ENCODE results near the gene TGFBR3. TPM values are rescaled to one million over a fixed set of nuclear protein-coding genes. Genes with fewer than 3 reads are reported as not detected.

Gene TGFBR3
- total RNA-seq, 2 donors from 2014 or later = 60.8 to 62.4 TPM

GRCh38 chr1:91753878-91754277 lies 132.1 kb downstream of the TGFBR3 start:
- DNase-seq (ENCODE audit: low spot score) = no peak
- peaks cover 19 to 40% of the 10 kb centered on the region in 2 donors for H3K4me1 ChIP-seq (ENCODE audit: control insufficient read depth in 1 of 2, low read depth in 2 of 2)
- no peak overlapping the region for H3K27ac ChIP-seq

GRCh38 chr1:91752324-91752723 lies 133.6 kb downstream of the TGFBR3 start:
- H3K4me1 ChIP-seq (ENCODE audit: control insufficient read depth in 1 of 2, low read depth in 2 of 2) = peaks cover 19 to 32% of the 10 kb centered on the region in 2 donors
- H3K27ac ChIP-seq = no peak overlapping the region
- TF ChIP-seq CTCF (IDR thresholded peaks at IDR 0.05) = no peak

More at GRCh38 chr1:91753878-91754277, 132.1 kb downstream of the TGFBR3 start:
- Histone ChIP-seq H3K9me3 (no peaks in the 10 kb centered on the region), H3K27me3 (replicated peaks; ENCODE audit: insufficient read depth) (no peaks in the 10 kb centered on the region), H3K36me3 (no peaks in the 10 kb centered on the region), H3K4me3 (no peak overlapping the region)
- no peak for ATAC-seq (ENCODE audit: insufficient number of reproducible peaks, low FRiP score, low read depth)
- TF ChIP-seq CTCF (IDR thresholded peaks at IDR 0.05) = no peak

GRCh38 chr1:91751275-91751674 lies 134.7 kb downstream of the TGFBR3 start:
- ATAC-seq (ENCODE audit: insufficient number of reproducible peaks, low FRiP score, low read depth) (no peak), DNase-seq (ENCODE audit: low spot score) (no peak)
- no peaks in the 10 kb centered on the region for H3K27me3 ChIP-seq (replicated peaks; ENCODE audit: insufficient read depth)
- H3K36me3 ChIP-seq = no peaks in the 10 kb centered on the region
- peak overlapping the region; percentile 20 for H3K4me3 ChIP-seq
- H3K27ac ChIP-seq = peak overlapping the region; percentile 1 to 15
- H3K9me3 ChIP-seq = no peaks in the 10 kb centered on the region
- peaks cover 19 to 34% of the 10 kb centered on the region in 2 donors for H3K4me1 ChIP-seq (ENCODE audit: control insufficient read depth in 1 of 2, low read depth in 2 of 2)
- no peak for TF ChIP-seq CTCF (IDR thresholded peaks at IDR 0.05)

More at GRCh38 chr1:91752324-91752723, 133.6 kb downstream of the TGFBR3 start:
- ATAC-seq (ENCODE audit: insufficient number of reproducible peaks, low FRiP score, low read depth) (no peak), DNase-seq (ENCODE audit: low spot score) (no peak)
- Histone ChIP-seq H3K27me3 (replicated peaks; ENCODE audit: insufficient read depth) (no peaks in the 10 kb centered on the region), H3K36me3 (no peaks in the 10 kb centered on the region), H3K4me3 (no peak overlapping the region), H3K9me3 (no peaks in the 10 kb centered on the region)

- H3K4me1 ChIP-seq (ENCODE audit: control insufficient read depth in 1 of 2, low read depth in 2 of 2) = peaks cover 21 to 41% of the 10 kb centered on the region in 2 donors
- peak overlapping the region in 1 of 2 donors; percentile 15 for H3K27ac ChIP-seq
Observed at GRCh38 chr1:91750398-91750996, 135.5 kb downstream of the TGFBR3 start.

GRCh38 chr1:91749788-91750231 lies 136.1 kb downstream of the TGFBR3 start:
- Histone ChIP-seq H3K9me3 (no peaks in the 10 kb centered on the region), H3K4me3 (no peak overlapping the region), H3K36me3 (no peaks in the 10 kb centered on the region), H3K27me3 (replicated peaks; ENCODE audit: insufficient read depth) (no peaks in the 10 kb centered on the region), H3K4me1 (ENCODE audit: control insufficient read depth in 1 of 2, low read depth in 2 of 2) (peaks cover 25 to 48% of the 10 kb centered on the region in 2 donors), H3K27ac (no peak overlapping the region)
- ATAC-seq (ENCODE audit: insufficient number of reproducible peaks, low FRiP score, low read depth) (no peak), DNase-seq (ENCODE audit: low spot score) (no peak)
- TF ChIP-seq CTCF (IDR thresholded peaks at IDR 0.05) = no peak

More at GRCh38 chr1:91750398-91750996, 135.5 kb downstream of the TGFBR3 start:
- ATAC-seq (ENCODE audit: insufficient number of reproducible peaks, low FRiP score, low read depth) = no peak
- H3K9me3 ChIP-seq = no peaks in the 10 kb centered on the region
- no peaks in the 10 kb centered on the region for H3K27me3 ChIP-seq (replicated peaks; ENCODE audit: insufficient read depth)
- DNase-seq (ENCODE audit: low spot score) = no peak
- TF ChIP-seq CTCF (IDR thresholded peaks at IDR 0.05) = no peak
- no peak overlapping the region for H3K4me3 ChIP-seq
- H3K36me3 ChIP-seq = no peaks in the 10 kb centered on the region
